H9 (cell line): ENCODE results near the gene CES5A. TPM values are rescaled to one million over a fixed set of nuclear protein-coding genes. Genes with fewer than 3 reads are reported as not detected.

ENCODE experiments used
- DNase-seq: peaks from one replicate; pipeline ENCODE4 v3.0.0-alpha.2; 2017
- H2AFZ ChIP-seq: one replicate; pipeline ENCODE4 v1.6.1; 2013; ENCODE audit warnings: mild to moderate bottlenecking, low read length, control low read depth, moderate library complexity
- H2AK5ac ChIP-seq: 2 replicates; pipeline ENCODE4 v1.6.1; 2013; ENCODE audit warnings: low read length, control low read depth, mixed read lengths; ENCODE audit not compliant: insufficient read length
- H2BK120ac ChIP-seq: one replicate; pipeline ENCODE4 v1.6.1; 2013; ENCODE audit warnings: low read depth, mild to moderate bottlenecking, low read length, control low read depth, inconsistent platforms; ENCODE audit not compliant: poor library complexity, severe bottlenecking
- H2BK12ac ChIP-seq: 2 replicates; pipeline ENCODE4 v1.6.1; 2013; ENCODE audit warnings: low read length, control low read depth, mixed read lengths, low read depth; ENCODE audit not compliant: insufficient read length
- H2BK15ac ChIP-seq: 2 replicates; pipeline ENCODE4 v1.6.1; 2013; ENCODE audit warnings: low read depth, low read length, control low read depth
- H2BK20ac ChIP-seq: one replicate; pipeline ENCODE4 v1.6.1; 2013; ENCODE audit warnings: low read depth, mild to moderate bottlenecking, low read length, control low read depth, inconsistent platforms; ENCODE audit not compliant: poor library complexity, severe bottlenecking
- H2BK5ac ChIP-seq: 2 replicates; pipeline ENCODE4 v1.6.1; 2013; ENCODE audit warnings: low read length, control low read depth, mixed read lengths; ENCODE audit not compliant: insufficient read length
- H3K14ac ChIP-seq: 2 replicates; pipeline ENCODE4 v1.6.1; 2013; ENCODE audit warnings: low read length, control low read depth; ENCODE audit not compliant: insufficient read depth
- H3K18ac ChIP-seq: 2 replicates; pipeline ENCODE4 v1.6.1; 2013; ENCODE audit warnings: low read depth, mild to moderate bottlenecking, mixed read lengths, low read length, control low read depth; ENCODE audit not compliant: insufficient read length
- H3K23ac ChIP-seq: 2 replicates; pipeline ENCODE4 v1.6.1; 2013; ENCODE audit warnings: low read length, control low read depth, mixed read lengths, low read depth; ENCODE audit not compliant: insufficient read length
- H3K23me2 ChIP-seq: 2 replicates; pipeline ENCODE4 v1.6.1; 2013; ENCODE audit warnings: low read depth, mild to moderate bottlenecking, mixed read lengths, low read length, control low read depth; ENCODE audit not compliant: insufficient read length, poor library complexity, severe bottlenecking
- H3K27ac ChIP-seq: 2 replicates; pipeline ENCODE4 v1.5.1; 2013; ENCODE audit warnings: low read length, control low read depth, mixed read lengths, low read depth; ENCODE audit not compliant: insufficient read length
- H3K27me3 ChIP-seq: 2 replicates; pipeline ENCODE4 v1.6.1; 2013; ENCODE audit warnings: low read length, control low read depth, inconsistent platforms; ENCODE audit not compliant: insufficient read depth
- H3K4ac ChIP-seq: 2 replicates; pipeline ENCODE4 v1.6.1; 2013; ENCODE audit warnings: low read depth, mild to moderate bottlenecking, control low read depth, inconsistent platforms, low read length, moderate library complexity
- H3K4me1 ChIP-seq: 2 replicates; pipeline ENCODE4 v1.6.1; 2013; ENCODE audit warnings: low read length, control low read depth, inconsistent platforms; ENCODE audit not compliant: insufficient read depth
- H3K4me2 ChIP-seq: 2 replicates; pipeline ENCODE4 v1.6.1; 2013; ENCODE audit warnings: low read length, control low read depth, mixed read lengths; ENCODE audit not compliant: insufficient read length, insufficient read depth
- H3K56ac ChIP-seq: 2 replicates; pipeline ENCODE4 v1.6.1; 2013; ENCODE audit warnings: low read depth, mild to moderate bottlenecking, mixed read lengths, low read length, control low read depth; ENCODE audit not compliant: insufficient read length
- H3K79me1 ChIP-seq: 2 replicates; pipeline ENCODE4 v1.6.1; 2013; ENCODE audit warnings: low read depth, mild to moderate bottlenecking, moderate library complexity, low read length, control low read depth, inconsistent platforms; ENCODE audit not compliant: insufficient read depth, poor library complexity, severe bottlenecking
- H3K79me2 ChIP-seq: 2 replicates; pipeline ENCODE4 v1.6.1; 2013; ENCODE audit warnings: low read length, control low read depth, inconsistent platforms; ENCODE audit not compliant: insufficient read depth
- H3K9ac ChIP-seq: 2 replicates; pipeline ENCODE4 v1.6.1; 2013; ENCODE audit warnings: low read length, control low read depth, mixed read lengths; ENCODE audit not compliant: insufficient read length; ENCODE audit errors: extremely low read depth
- H3K9me3 ChIP-seq: one replicate; pipeline ENCODE4 v1.6.1; 2013; ENCODE audit warnings: low read depth, low read length, inconsistent platforms; ENCODE audit not compliant: control insufficient read depth
- H3T11ph ChIP-seq: one replicate; pipeline ENCODE4 v1.6.1; 2013; ENCODE audit warnings: mild to moderate bottlenecking, low read length, control low read depth, inconsistent platforms
- H4K20me1 ChIP-seq: one replicate; pipeline ENCODE4 v1.6.1; 2013; ENCODE audit not compliant: control insufficient read depth, insufficient read length, insufficient read depth
- H4K5ac ChIP-seq: 2 replicates; pipeline ENCODE4 v1.6.1; 2013; ENCODE audit warnings: low read depth, mild to moderate bottlenecking, mixed read lengths, low read length, control low read depth; ENCODE audit not compliant: insufficient read length
- H4K8ac ChIP-seq: replicated peaks from 2 replicates; pipeline ENCODE4 v1.6.1; 2013; ENCODE audit warnings: low read length, control low read depth, mixed read lengths, low read depth; ENCODE audit not compliant: insufficient read length
- H4K91ac ChIP-seq: 2 replicates; pipeline ENCODE4 v1.6.1; 2013; ENCODE audit warnings: low read depth, mild to moderate bottlenecking, moderate library complexity, mixed read lengths, low read length, control low read depth; ENCODE audit not compliant: insufficient read length
- H3K27ac Mint-ChIP-seq, 3 experiments: 2 replicates in 2 of 3; 3 replicates in 1 of 3; pipeline ENCODE4 v1.8.0; 2020 to 2021; ENCODE audit warnings: mixed read lengths in 3 of 3, mild to moderate bottlenecking in 1 of 3, moderate library complexity in 1 of 3
- H3K27me3 Mint-ChIP-seq: 2 replicates; pipeline ENCODE4 v1.8.0; 2021; ENCODE audit warnings: low read depth, mild to moderate bottlenecking, moderate library complexity, mixed read lengths
- H3K36me3 Mint-ChIP-seq, 3 experiments: 2 replicates in 2 of 3; 3 replicates in 1 of 3; pipeline ENCODE4 v1.8.0; 2020 to 2021; ENCODE audit warnings: low read depth in 3 of 3, mixed read lengths in 3 of 3; ENCODE audit not compliant: insufficient read depth in 1 of 3
- H3K4me1 Mint-ChIP-seq, 2 experiments: 2 replicates each; pipeline ENCODE4 v1.8.0; 2020; ENCODE audit warnings: mixed read lengths in 2 of 2
- H3K4me3 Mint-ChIP-seq, 2 experiments: 2 replicates in 1 of 2; 3 replicates in 1 of 2; pipeline ENCODE4 v1.8.0; 2020 to 2021; ENCODE audit warnings: mild to moderate bottlenecking in 2 of 2, mixed read lengths in 2 of 2, moderate library complexity in 1 of 2
- H3K9me3 Mint-ChIP-seq, 2 experiments: 2 replicates in 1 of 2; 3 replicates in 1 of 2; pipeline ENCODE4 v1.8.0; 2020; ENCODE audit warnings: mild to moderate bottlenecking in 2 of 2, mixed read lengths in 2 of 2, moderate library complexity in 1 of 2
- WGBS: extraction: QIAGEN DNeasy Blood & Tissue Kit; methylation state at CpG from one replicate; pipeline ENCODE4 v1.1.7; 2013; ENCODE audit warnings: missing lambda C conversion rate, low lambda C conversion rate, mixed read lengths; ENCODE audit not compliant: insufficient read length; ENCODE audit errors: extremely low coverage; 5-methylcytosine and 5-hydroxymethylcytosine counted together
- total RNA-seq: library from RNA; stranded (reverse); gene quantifications from 2 replicates; pipeline ENCODE4 v1.2.1, GENCODE V29; 2021
- TF ChIP-seq, protein P1 (sequence below): fragments of 200-600 bp; sonication (generic); conservative IDR thresholded peaks from 3 replicates; pipeline ENCODE4 v1.8.0; 2021; ENCODE audit warnings: antibody characterized with exemption, mild to moderate bottlenecking

Gene CES5A
- total RNA-seq, 1 experiment from 2014 or later, result not detected

DNA sequence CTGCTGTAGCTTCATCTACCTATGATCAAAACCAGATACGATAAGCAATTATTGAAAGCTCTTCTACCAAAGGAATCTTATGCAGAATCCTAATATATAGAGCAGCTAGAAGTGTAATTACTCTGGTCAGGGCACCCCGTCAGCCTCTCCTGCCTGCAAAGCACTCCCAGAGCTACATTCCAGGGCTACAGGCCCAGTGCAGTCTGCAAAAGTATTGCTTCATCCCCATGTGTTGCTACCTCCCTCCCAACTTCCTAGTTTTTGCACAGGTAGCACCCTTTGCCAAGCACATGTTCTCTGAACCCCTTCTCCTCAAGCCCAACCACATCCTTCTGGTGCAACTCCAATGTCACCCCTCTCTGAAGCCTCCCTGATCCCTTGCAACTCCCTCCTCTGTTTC, 7.0 kb downstream of the CES5A start:
- TF ChIP-seq, protein P1, sequence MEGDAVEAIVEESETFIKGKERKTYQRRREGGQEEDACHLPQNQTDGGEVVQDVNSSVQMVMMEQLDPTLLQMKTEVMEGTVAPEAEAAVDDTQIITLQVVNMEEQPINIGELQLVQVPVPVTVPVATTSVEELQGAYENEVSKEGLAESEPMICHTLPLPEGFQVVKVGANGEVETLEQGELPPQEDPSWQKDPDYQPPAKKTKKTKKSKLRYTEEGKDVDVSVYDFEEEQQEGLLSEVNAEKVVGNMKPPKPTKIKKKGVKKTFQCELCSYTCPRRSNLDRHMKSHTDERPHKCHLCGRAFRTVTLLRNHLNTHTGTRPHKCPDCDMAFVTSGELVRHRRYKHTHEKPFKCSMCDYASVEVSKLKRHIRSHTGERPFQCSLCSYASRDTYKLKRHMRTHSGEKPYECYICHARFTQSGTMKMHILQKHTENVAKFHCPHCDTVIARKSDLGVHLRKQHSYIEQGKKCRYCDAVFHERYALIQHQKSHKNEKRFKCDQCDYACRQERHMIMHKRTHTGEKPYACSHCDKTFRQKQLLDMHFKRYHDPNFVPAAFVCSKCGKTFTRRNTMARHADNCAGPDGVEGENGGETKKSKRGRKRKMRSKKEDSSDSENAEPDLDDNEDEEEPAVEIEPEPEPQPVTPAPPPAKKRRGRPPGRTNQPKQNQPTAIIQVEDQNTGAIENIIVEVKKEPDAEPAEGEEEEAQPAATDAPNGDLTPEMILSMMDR, result no peak
- no peak overlapping the region for H3K23ac ChIP-seq
- H4K20me1 ChIP-seq, result no peaks in the 10 kb centered on the region
- Mint-ChIP-seq H3K27me3 (peaks cover 11% of the 10 kb centered on the region), H3K36me3 (no peaks in the 10 kb centered on the region), H3K4me3 (no peak overlapping the region), H3K27ac (no peak overlapping the region), H3K9me3 (no peaks in the 10 kb centered on the region), H3K4me1 (no peaks in the 10 kb centered on the region)
- H3K4me2 ChIP-seq, result no peak overlapping the region
- H3K79me2 ChIP-seq, result no peaks in the 10 kb centered on the region
- H3K23me2 ChIP-seq, result no peaks in the 10 kb centered on the region
- no peak overlapping the region for H4K91ac ChIP-seq
- H4K5ac ChIP-seq, result no peak overlapping the region
- no peak overlapping the region for H2BK20ac ChIP-seq
- H2BK5ac ChIP-seq, result no peak overlapping the region
- H2AK5ac ChIP-seq, result no peak overlapping the region
- no peaks in the 10 kb centered on the region for H3K4me1 ChIP-seq
- DNase-seq, result no peak
- H3K27me3 ChIP-seq, result no peaks in the 10 kb centered on the region
- H3K79me1 ChIP-seq, result no peaks in the 10 kb centered on the region
- H2BK15ac ChIP-seq, result no peak overlapping the region
- H2BK120ac ChIP-seq, result no peak overlapping the region
- no peak overlapping the region for H3K56ac ChIP-seq
- WGBS, result no CpG with 5 or more reads among the region's 2 CpGs
- no peak overlapping the region for H3K18ac ChIP-seq
- H3K14ac ChIP-seq, result no peak overlapping the region
- H2BK12ac ChIP-seq, result no peak overlapping the region
- no peak overlapping the region for H3K27ac ChIP-seq
- H3T11ph ChIP-seq, result no peak overlapping the region
- H4K8ac ChIP-seq, result no peak overlapping the region
- H3K9ac ChIP-seq, result no peak overlapping the region
- no peak overlapping the region for H3K4ac ChIP-seq
- no peaks in the 10 kb centered on the region for H3K9me3 ChIP-seq
- no peak overlapping the region for H2AFZ ChIP-seq
